GM12878 (cell line): ENCODE measurements around the gene TMPRSS11B. TPM values are rescaled to one million over a fixed set of nuclear protein-coding genes. Genes with fewer than 3 reads are reported as not detected.

Experiments used
- ATAC-seq: fragments of 200-7000 bp; cut with Tn5 transposase; 3 replicates; pipeline ENCODE4 v1.9.1; 2020; ENCODE audit warnings: mild to moderate bottlenecking, moderate library complexity
- BruUV-seq: library from RNA; stranded (reverse); fragments of 400-500 nt; replicated peaks from 2 replicates; lab custom pipeline; 2021; lab: Mats Ljungman, UMichigan
- CTCF ChIA-PET: fragments of 300-600 bp; sonication (Branson Sonifier 250); formaldehyde crosslinking; extraction: SDS; loops from one replicate; lab custom pipeline; 2021; ENCODE audit warnings: inconsistent platforms; lab: Yijun Ruan, JAX
- POLR2A ChIA-PET: fragments of 350-600 bp; formaldehyde crosslinking; extraction: SDS; loops from one replicate; lab custom pipeline; 2021; ENCODE audit warnings: inconsistent platforms; lab: Charles Lee
- RAD21 ChIA-PET: fragments of 300-600 bp; sonication (Branson Sonifier 250); formaldehyde crosslinking; loops from one replicate; lab custom pipeline; 2023; ENCODE audit warnings: antibody characterized with exemption; ENCODE audit not compliant: unreplicated experiment; lab: Charles Lee
- SMC1A ChIA-PET: fragments of 300-600 bp; sonication (Branson Sonifier 250); formaldehyde crosslinking; loops from one replicate; lab custom pipeline; 2023; ENCODE audit not compliant: unreplicated experiment, uncharacterized antibody; lab: Charles Lee
- DNase-seq: peaks from one replicate; pipeline ENCODE4 v3.0.0-alpha.2; 2011; ENCODE audit warnings: low read depth, low spot score
- FAIRE-seq: peaks from 3 replicates; lab custom pipeline; 2011; peaks lifted over from hg19 to GRCh38; lab: Jason Lieb, UNC
- H2AFZ ChIP-seq: 2 replicates; pipeline ENCODE4 v1.6.0; 2011; ENCODE audit warnings: low read depth, low read length, control low read depth; ENCODE audit not compliant: control insufficient read depth
- H3K27ac ChIP-seq: 2 replicates; pipeline ENCODE4 v1.5.1; 2011; ENCODE audit warnings: control low read depth; ENCODE audit not compliant: control insufficient read depth, insufficient read depth
- H3K27me3 ChIP-seq, 2 experiments: replicated peaks in 1 of 2; 2 replicates each; pipeline versions ENCODE4 v1.6.0 to v1.6.1; 2011; ENCODE audit warnings: low read length in 1 of 2; ENCODE audit not compliant: control insufficient read depth in 2 of 2, insufficient read depth in 2 of 2
- H3K36me3 ChIP-seq, 2 experiments: 2 replicates each; pipeline ENCODE4 v1.5.1; 2011; ENCODE audit warnings: low read length in 1 of 2; ENCODE audit not compliant: control insufficient read depth in 2 of 2, insufficient read depth in 2 of 2
- H3K4me1 ChIP-seq: 2 replicates; pipeline ENCODE4 v1.6.1; 2011; ENCODE audit warnings: mild to moderate bottlenecking, low read length, moderate library complexity, mixed read lengths; ENCODE audit not compliant: control insufficient read depth, insufficient read depth
- H3K4me2 ChIP-seq: 2 replicates; pipeline ENCODE4 v1.6.0; 2011; ENCODE audit warnings: control low read depth; ENCODE audit not compliant: control insufficient read depth, insufficient read depth
- H3K4me3 ChIP-seq: fragments of 200-600 bp; sonication (generic); 2 replicates; pipeline ENCODE4 v1.5.1; 2016
- H3K79me2 ChIP-seq: 2 replicates; pipeline ENCODE4 v1.6.0; 2011; ENCODE audit warnings: low read length; ENCODE audit not compliant: control insufficient read depth, insufficient read depth
- H3K9ac ChIP-seq: 2 replicates; pipeline ENCODE4 v1.8.0; 2011; ENCODE audit warnings: low read length, control low read depth, mixed read lengths; ENCODE audit not compliant: control insufficient read depth, insufficient read depth
- H3K9me3 ChIP-seq: replicated peaks from 3 replicates; pipeline ENCODE4 v1.5.1; 2011; ENCODE audit warnings: mild to moderate bottlenecking, low read length; ENCODE audit not compliant: control insufficient read depth, insufficient read depth
- H4K20me1 ChIP-seq: 2 replicates; pipeline ENCODE4 v1.6.0; 2011; ENCODE audit not compliant: control insufficient read depth, insufficient read depth
- FOXM1 ChIP-seq: IDR thresholded peaks from 2 replicates; pipeline ENCODE4 v1.6.1; 2012; ENCODE audit warnings: low read depth, mild to moderate bottlenecking, inconsistent platforms, low read length, moderate library complexity
- GATAD2B ChIP-seq: fragments of 450-650 bp; conservative IDR thresholded peaks from 2 replicates; pipeline ENCODE4 v1.6.1; 2017; ENCODE audit warnings: low read depth, mild to moderate bottlenecking, moderate library complexity
- HCFC1 ChIP-seq: fragments of 150-350 bp; IDR thresholded peaks from 2 replicates; pipeline ENCODE4 v1.6.1; 2014; ENCODE audit warnings: low read length
- JUND ChIP-seq: IDR thresholded peaks from 2 replicates; pipeline ENCODE4 v1.6.1; 2012; ENCODE audit warnings: low read depth, mild to moderate bottlenecking, low read length, improper control_type of control experiment, moderate library complexity
- MYB ChIP-seq: fragments of 150-350 bp; IDR thresholded peaks from 2 replicates; pipeline ENCODE4 v1.6.1; 2014; ENCODE audit warnings: mild to moderate bottlenecking, low read depth, low read length, borderline replicate concordance
- NBN ChIP-seq: fragments of 450-650 bp; IDR thresholded peaks from 2 replicates; pipeline ENCODE4 v1.6.1; 2016
- NFIC ChIP-seq: IDR thresholded peaks from 2 replicates; pipeline ENCODE4 v1.6.1; 2012; ENCODE audit warnings: low read depth, mild to moderate bottlenecking, inconsistent platforms, low read length, moderate library complexity
- SMAD5 ChIP-seq: IDR thresholded peaks from 2 replicates; pipeline ENCODE4 v1.6.1; 2016; ENCODE audit warnings: antibody characterized with exemption, low read depth
- SUPT20H ChIP-seq: IDR thresholded peaks from 2 replicates; pipeline ENCODE4 v1.6.1; 2011; ENCODE audit warnings: low read depth, mild to moderate bottlenecking, low read length, moderate library complexity, borderline replicate concordance; ENCODE audit not compliant: control insufficient read depth
- WGBS: methylation state at CpG from one replicate; pipeline ENCODE4 v1.1.6; 2016; ENCODE audit warnings: low lambda C conversion rate; ENCODE audit not compliant: insufficient replicate concordance, insufficient coverage; ENCODE audit errors: missing lambda C conversion rate; 5-methylcytosine and 5-hydroxymethylcytosine counted together
- in situ Hi-C: fragments of 300-500 bp; cut with MboI; formaldehyde crosslinking; loops from 9 replicates; pipeline ENCODE4 v1.14.3; 2018; ENCODE audit warnings: mixed read lengths
- intact Hi-C: fragments of 100-400 bp; cut with micrococcal nuclease; formaldehyde crosslinking; loops from one replicate; pipeline ENCODE4 v1.14.2; 2022; ENCODE audit not compliant: unreplicated experiment
- polyA plus RNA-seq, 11 experiments: library from polyadenylated mRNA; depleted of rRNA in 4 of 11; unstranded in 6 of 11; stranded (reverse) in 5 of 11; fragments of >200 nt; fragmentation: Nextera tagmentation in 4 of 11; fragmentation: Illumina TruSeq in 1 of 11; extraction: Ambion mirVana in 4 of 11; extraction: Trizol in 1 of 11; gene quantifications; 1 replicate in 1 of 11; 2 replicates in 10 of 11; pipeline versions ENCODE4 v1.2.1 to v1.2.3, GENCODE V29; 2011 to 2016; ENCODE audit warnings: inconsistent platforms in 2 of 11, missing spikeins in 2 of 11, low read depth in 1 of 11
- total RNA-seq, 4 experiments: library from RNA; depleted of rRNA in 3 of 4; stranded (reverse); fragments of >200 nt in 3 of 4; fragmentation: Illumina TruSeq in 1 of 4; extraction: Trizol in 1 of 4; gene quantifications; 2 replicates each; pipeline versions ENCODE4 v1.2.1 to v1.2.3, GENCODE V29; 2013 to 2021
- TF ChIP-seq, protein P1 (sequence below): fragments of 450-650 bp; formaldehyde crosslinking; IDR thresholded peaks from 2 replicates; pipeline ENCODE4 v1.4.0; 2020; ENCODE audit warnings: mild to moderate bottlenecking, moderate library complexity
- TF ChIP-seq, protein P2 (sequence below): IDR thresholded peaks from 2 replicates; pipeline ENCODE4 v1.6.1; 2011; ENCODE audit warnings: mild to moderate bottlenecking, low read depth, low read length, moderate library complexity; ENCODE audit not compliant: insufficient replicate concordance
- TF ChIP-seq, protein P3 (sequence below): fragments of 450-650 bp; IDR thresholded peaks from 2 replicates; pipeline ENCODE4 v1.6.1; 2016; ENCODE audit warnings: mild to moderate bottlenecking

Gene TMPRSS11B
- total and polyA plus RNA-seq, 10 of the 15 experiments (the other 5 are each of a cell fraction or from before 2014, with no cell fraction given), result not detected

DNA sequence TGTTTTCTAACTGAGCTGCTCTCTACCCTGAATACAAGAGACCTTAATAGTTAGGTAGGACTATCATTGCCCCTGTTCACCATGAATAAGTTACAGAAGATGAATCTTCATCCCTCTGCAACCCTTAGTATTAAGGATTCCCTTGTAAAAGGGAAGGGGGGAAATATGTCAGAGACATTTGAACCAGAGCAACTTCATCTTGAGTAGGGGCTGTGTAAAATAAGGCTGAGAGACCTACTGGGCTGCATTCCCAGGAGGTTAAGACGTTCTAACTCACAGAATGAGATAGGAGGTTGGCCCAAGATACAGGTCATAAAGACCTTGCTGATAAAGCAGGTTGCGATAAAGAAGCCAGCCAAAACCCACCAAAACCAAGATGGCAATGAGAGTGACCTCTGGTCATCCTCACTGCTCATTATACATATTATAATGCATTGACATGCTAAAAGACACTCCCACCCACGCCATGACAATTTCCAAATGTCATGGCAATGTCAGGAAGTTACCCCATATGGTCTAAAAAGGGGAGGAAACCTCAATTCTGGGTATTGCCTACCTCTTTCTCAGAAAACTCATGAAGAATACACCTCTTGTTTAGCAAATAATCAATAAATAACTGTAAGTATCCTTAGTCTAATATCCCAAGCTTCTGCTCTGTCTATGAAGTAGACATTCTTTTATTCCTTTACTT is 19.5 kb upstream of the TMPRSS11B start (continued):
- TF ChIP-seq SUPT20H, result no peak
- TF ChIP-seq FOXM1, result no peak
- TF ChIP-seq JUND, result no peak
- TF ChIP-seq, protein P1, sequence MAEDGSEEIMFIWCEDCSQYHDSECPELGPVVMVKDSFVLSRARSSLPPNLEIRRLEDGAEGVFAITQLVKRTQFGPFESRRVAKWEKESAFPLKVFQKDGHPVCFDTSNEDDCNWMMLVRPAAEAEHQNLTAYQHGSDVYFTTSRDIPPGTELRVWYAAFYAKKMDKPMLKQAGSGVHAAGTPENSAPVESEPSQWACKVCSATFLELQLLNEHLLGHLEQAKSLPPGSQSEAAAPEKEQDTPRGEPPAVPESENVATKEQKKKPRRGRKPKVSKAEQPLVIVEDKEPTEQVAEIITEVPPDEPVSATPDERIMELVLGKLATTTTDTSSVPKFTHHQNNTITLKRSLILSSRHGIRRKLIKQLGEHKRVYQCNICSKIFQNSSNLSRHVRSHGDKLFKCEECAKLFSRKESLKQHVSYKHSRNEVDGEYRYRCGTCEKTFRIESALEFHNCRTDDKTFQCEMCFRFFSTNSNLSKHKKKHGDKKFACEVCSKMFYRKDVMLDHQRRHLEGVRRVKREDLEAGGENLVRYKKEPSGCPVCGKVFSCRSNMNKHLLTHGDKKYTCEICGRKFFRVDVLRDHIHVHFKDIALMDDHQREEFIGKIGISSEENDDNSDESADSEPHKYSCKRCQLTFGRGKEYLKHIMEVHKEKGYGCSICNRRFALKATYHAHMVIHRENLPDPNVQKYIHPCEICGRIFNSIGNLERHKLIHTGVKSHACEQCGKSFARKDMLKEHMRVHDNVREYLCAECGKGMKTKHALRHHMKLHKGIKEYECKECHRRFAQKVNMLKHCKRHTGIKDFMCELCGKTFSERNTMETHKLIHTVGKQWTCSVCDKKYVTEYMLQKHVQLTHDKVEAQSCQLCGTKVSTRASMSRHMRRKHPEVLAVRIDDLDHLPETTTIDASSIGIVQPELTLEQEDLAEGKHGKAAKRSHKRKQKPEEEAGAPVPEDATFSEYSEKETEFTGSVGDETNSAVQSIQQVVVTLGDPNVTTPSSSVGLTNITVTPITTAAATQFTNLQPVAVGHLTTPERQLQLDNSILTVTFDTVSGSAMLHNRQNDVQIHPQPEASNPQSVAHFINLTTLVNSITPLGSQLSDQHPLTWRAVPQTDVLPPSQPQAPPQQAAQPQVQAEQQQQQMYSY (CRISPR knock-in tag), result no peak
- no peak for TF ChIP-seq NFIC

DNA sequence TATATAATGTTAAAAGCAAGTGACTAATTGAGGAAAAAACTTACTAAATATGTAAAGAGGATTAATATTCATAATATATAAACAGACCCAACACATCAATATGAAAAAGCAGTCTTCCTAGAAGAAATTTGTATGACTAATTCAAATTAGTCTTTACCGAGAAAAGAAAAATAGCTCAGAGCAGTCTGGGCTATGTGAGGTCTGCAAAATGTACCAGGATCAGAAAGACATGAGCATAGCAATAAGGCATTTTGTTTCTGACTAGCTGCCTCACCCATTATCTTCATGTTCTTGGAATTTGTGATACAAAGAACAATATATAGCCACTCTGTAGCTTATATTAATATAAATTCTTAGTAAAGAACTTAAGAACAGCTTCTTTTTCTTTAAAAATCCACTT is 13.7 kb upstream of the TMPRSS11B start:
- ChIA-PET CTCF (interaction anchor here (0.8 to 1.4 kb wide), 4 partner anchors 13 to 117 kb away, joined by 3 to 5 read pairs (median 3); no protein-coding TSS in a partner anchor), RAD21 (interaction anchor here (1.3 kb wide), 1 partner anchor 13 kb away, joined by 4 read pairs; no protein-coding TSS in a partner anchor)
- no TSS peak for BruUV-seq
- TF ChIP-seq, protein P2, sequence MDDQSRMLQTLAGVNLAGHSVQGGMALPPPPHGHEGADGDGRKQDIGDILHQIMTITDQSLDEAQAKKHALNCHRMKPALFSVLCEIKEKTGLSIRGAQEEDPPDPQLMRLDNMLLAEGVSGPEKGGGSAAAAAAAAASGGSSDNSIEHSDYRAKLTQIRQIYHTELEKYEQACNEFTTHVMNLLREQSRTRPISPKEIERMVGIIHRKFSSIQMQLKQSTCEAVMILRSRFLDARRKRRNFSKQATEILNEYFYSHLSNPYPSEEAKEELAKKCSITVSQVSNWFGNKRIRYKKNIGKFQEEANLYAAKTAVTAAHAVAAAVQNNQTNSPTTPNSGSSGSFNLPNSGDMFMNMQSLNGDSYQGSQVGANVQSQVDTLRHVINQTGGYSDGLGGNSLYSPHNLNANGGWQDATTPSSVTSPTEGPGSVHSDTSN, result no peak
- TF ChIP-seq MYB (no peak), NFIC (no peak), NBN (no peak), SMAD5 (no peak), FOXM1 (no peak), HCFC1 (no peak), GATAD2B (no peak)
- TF ChIP-seq, protein P3, sequence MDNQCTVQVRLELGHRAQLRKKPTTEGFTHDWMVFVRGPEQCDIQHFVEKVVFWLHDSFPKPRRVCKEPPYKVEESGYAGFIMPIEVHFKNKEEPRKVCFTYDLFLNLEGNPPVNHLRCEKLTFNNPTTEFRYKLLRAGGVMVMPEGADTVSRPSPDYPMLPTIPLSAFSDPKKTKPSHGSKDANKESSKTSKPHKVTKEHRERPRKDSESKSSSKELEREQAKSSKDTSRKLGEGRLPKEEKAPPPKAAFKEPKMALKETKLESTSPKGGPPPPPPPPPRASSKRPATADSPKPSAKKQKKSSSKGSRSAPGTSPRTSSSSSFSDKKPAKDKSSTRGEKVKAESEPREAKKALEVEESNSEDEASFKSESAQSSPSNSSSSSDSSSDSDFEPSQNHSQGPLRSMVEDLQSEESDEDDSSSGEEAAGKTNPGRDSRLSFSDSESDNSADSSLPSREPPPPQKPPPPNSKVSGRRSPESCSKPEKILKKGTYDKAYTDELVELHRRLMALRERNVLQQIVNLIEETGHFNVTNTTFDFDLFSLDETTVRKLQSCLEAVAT, result no peak

More for the DNA sequence above, 13.7 kb upstream of the TMPRSS11B start:
- no peak for ATAC-seq
- FAIRE-seq, result no peak
- 80% methylated on average over 1 of the region's 1 CpG for WGBS
- H3K79me2 ChIP-seq, result no peaks in the 10 kb centered on the region
- no peak overlapping the region for H3K4me2 ChIP-seq
- H3K9ac ChIP-seq, result no peak overlapping the region
- intact Hi-C loops, result no loop called here
- H3K9me3 ChIP-seq, result no peaks in the 10 kb centered on the region
- H3K36me3 ChIP-seq, result no peaks in the 10 kb centered on the region
- in situ Hi-C loops, result no loop called here
- no peaks in the 10 kb centered on the region for H3K4me1 ChIP-seq
- no peak for DNase-seq
- no peak overlapping the region for H3K27ac ChIP-seq
- H4K20me1 ChIP-seq, result no peaks in the 10 kb centered on the region
- no peak overlapping the region for H3K4me3 ChIP-seq
- ChIA-PET POLR2A (interaction anchor here (0.5 kb wide), 1 partner anchor 154 kb away, joined by 4 read pairs; no protein-coding TSS in a partner anchor), SMC1A (interaction anchor here (0.8 to 2.2 kb wide), 6 partner anchors 9 to 116 kb away, joined by 3 to 8 read pairs (median 4); no protein-coding TSS in a partner anchor)
- no peaks in the 10 kb centered on the region for H3K27me3 ChIP-seq
- no peak overlapping the region for H2AFZ ChIP-seq
